Skin epidermis (tissue), 12 donors: ENCODE measurements around the gene OTX1.

Experiments used
- H3K27ac ChIP-seq, 21 experiments: fragments of 200-600 bp; sonication (generic) in 11 of 21; one replicate each; pipeline ENCODE4 v1.5.0; 2020; ENCODE audit warnings: mild to moderate bottlenecking in 3 of 21, inconsistent platforms in 2 of 21, moderate library complexity in 2 of 21
- H3K4me3 ChIP-seq, 7 experiments: fragments of 200-600 bp; sonication (generic) in 2 of 7; one replicate each; pipeline ENCODE4 v1.5.0; 2020; ENCODE audit warnings: inconsistent platforms in 2 of 7, mild to moderate bottlenecking in 2 of 7, moderate library complexity in 1 of 7

Gene OTX1

DNA sequence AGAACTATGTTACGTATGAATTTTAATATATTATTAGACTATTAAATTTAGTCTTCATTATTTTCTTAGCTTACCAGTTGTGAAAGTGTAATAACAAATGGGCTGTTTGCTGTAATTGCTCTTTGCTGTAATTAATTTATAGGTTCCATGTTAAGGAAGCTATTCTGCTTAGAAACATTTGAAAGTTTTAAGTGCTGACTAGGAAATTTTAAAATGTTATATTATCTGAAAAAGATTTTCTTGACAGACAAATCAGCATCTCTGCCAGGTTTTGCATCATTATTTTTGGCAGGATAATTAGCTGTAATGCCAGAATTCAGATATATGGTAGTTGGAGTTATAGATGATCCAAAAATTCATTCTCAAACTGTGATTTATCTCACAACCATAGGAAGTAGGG, 42.2 kb downstream of the OTX1 start:
- Histone ChIP-seq H3K27ac (no peak overlapping the region), H3K4me3 (no peak overlapping the region)

DNA sequence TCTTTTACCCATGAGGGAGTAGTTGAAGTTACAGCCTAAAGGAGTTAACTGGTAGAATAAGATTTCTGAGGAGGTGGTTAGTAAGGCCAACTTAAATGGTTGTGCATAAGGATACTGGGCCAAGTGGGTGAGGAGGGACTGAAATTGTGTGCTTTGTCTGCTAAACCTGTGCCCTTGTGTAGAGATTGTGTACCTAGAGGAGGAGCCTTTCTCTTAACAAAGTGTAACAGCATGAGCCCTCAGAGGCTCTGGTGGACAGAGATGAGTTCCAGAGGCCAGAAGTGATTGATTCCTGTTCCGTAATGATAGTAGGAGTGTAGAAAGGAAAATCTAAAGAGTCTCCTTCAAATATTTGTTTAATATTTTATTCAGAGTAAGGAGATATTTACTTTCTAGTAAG, 42.9 kb downstream of the OTX1 start:
- Histone ChIP-seq H3K4me3 (no peak overlapping the region), H3K27ac (no peak overlapping the region)

DNA sequence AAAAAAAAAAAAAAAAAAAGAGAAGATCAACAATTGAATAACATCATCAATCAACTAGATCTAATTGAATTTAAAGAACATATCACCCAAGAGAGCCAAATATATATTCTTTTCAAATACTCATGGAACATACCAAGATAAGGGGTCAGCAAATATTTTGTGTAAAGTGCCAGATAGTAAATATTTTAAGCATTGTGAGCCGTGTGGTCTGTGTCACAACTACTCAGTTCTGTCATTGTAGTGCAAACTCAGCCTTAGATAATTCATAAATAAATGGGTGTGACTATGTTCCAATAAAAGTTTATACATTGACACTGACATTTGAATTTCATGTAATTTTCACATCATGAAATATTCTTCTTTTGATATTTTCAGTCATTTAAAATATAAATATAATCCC, 45.9 kb downstream of the OTX1 start:
- no peak overlapping the region for H3K27ac ChIP-seq
- H3K4me3 ChIP-seq = no peak overlapping the region

DNA sequence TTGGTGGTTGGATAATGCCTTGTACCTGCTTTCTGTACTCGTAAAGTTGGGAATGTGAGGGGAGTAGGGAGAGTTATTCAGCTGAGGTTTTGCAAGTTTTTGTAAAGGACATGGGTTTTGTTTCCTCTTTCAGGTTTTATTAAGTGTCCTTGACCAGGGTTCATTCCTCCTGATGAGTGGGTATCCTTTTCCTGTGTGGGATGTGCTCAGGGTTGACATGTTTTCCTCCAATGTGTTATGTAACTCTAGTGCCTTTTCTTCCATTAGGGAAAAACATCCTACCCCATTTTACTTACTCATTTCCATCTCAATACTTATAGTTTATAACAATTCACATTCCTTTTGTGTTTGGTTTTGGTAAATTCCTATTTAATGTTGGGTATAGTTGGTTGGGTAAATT, 48.4 kb downstream of the OTX1 start:
- H3K27ac ChIP-seq = no peak overlapping the region
- no peak overlapping the region for H3K4me3 ChIP-seq

DNA sequence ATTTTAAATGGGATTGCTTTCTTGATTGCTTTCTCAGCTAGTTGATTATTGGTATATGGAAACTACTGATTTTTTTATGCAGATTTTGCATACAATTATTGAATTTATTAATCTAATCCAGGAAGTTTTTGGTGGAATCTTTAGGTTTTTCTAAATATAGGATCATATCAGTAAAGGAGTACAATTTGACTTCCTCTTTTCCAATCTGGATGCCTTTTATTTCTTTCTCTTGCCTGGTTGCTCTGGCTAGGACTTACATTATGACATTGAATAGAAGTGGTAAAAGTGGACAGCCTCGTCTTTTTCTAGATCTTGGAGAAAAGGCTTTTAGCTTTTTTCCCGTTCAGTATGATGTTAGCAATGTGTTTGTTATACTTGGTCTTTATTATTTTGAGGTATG, 51.3 kb downstream of the OTX1 start:
- Histone ChIP-seq H3K4me3 (no peak overlapping the region), H3K27ac (no peak overlapping the region)

DNA sequence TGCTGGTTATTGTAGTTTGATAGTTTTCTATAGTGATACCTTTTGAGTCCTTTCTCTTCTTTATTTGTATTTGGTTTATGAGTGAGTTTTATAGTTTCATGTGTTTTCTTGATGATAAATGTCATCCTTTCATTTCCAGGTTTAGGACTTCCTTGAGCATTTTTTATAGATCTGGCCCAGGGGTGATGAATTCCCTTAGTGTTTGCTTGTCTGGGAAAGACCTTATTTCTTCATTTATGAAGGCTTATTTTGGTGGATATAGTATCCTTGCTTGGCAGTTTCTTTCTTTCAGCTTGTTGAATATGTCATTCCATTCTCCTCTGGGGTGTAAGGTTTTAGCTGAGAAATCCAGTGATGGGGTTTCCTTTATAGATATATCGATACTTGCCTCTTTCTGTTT, 53.9 kb downstream of the OTX1 start:
- Histone ChIP-seq H3K27ac (no peak overlapping the region), H3K4me3 (no peak overlapping the region)
